Endothelial cell of umbilical vein (primary cell): ENCODE results near the gene CERS5. TPM values are rescaled to one million over a fixed set of nuclear protein-coding genes. Genes with fewer than 3 reads are reported as not detected.

Experiments
- BruUV-seq: library from RNA; stranded (reverse); fragments of 400-500 nt; replicated peaks from 2 replicates; lab custom pipeline; 2021; lab: Mats Ljungman, UMichigan
- CTCF ChIA-PET: fragments of 300-600, 350-600 bp; sonication (Branson Sonifier 250); formaldehyde crosslinking; loops from one replicate; lab custom pipeline; 2021; ENCODE audit warnings: antibody characterized with exemption, inconsistent platforms; lab: Charles Lee
- POLR2A ChIA-PET: fragments of 300-600, 350-600 bp; sonication (Branson Sonifier 250); formaldehyde crosslinking; loops from one replicate; lab custom pipeline; 2021; ENCODE audit warnings: antibody characterized with exemption, inconsistent platforms; lab: Charles Lee
- DNase-seq: peaks from one replicate; pipeline ENCODE4 v3.0.0-alpha.2; 2011; ENCODE audit warnings: low read depth, low spot score
- FAIRE-seq: peaks from 2 replicates; lab custom pipeline; 2011; peaks lifted over from hg19 to GRCh38; lab: Jason Lieb, UNC
- H2AFZ ChIP-seq: 2 replicates; pipeline ENCODE4 v1.6.0; 2012; ENCODE audit warnings: low read depth, low read length, control low read depth, inconsistent platforms
- H3K27ac ChIP-seq: 2 replicates; pipeline ENCODE4 v1.5.1; 2011; ENCODE audit warnings: low read depth, mild to moderate bottlenecking, control low read depth, low read length, moderate library complexity; ENCODE audit not compliant: insufficient read depth
- H3K27me3 ChIP-seq, 2 experiments: 2 replicates each; pipeline versions ENCODE4 v1.6.0 to v1.6.1; 2011; ENCODE audit warnings: low read length in 2 of 2, mixed read lengths in 1 of 2; ENCODE audit not compliant: control insufficient read depth in 2 of 2, insufficient read depth in 2 of 2
- H3K36me3 ChIP-seq, 2 experiments: 2 replicates in 1 of 2; 3 replicates in 1 of 2; pipeline ENCODE4 v1.5.1; 2011; ENCODE audit warnings: low read length in 2 of 2, mild to moderate bottlenecking in 1 of 2, moderate library complexity in 1 of 2; ENCODE audit not compliant: control insufficient read depth in 2 of 2, insufficient read depth in 2 of 2; ENCODE audit errors: extremely low read depth in 1 of 2
- H3K4me1 ChIP-seq: 3 replicates; pipeline ENCODE4 v1.5.1; 2011; ENCODE audit warnings: mild to moderate bottlenecking, low read length; ENCODE audit not compliant: control insufficient read depth, insufficient read depth; ENCODE audit errors: extremely low read depth
- H3K4me2 ChIP-seq: 2 replicates; pipeline ENCODE4 v1.6.1; 2011; ENCODE audit warnings: low read length, control low read depth, mixed read lengths; ENCODE audit not compliant: insufficient read depth
- H3K4me3 ChIP-seq, 3 experiments: fragments of 200-600 bp in 1 of 3; sonication (generic), shearing (Covaris generic) in 1 of 3; replicated peaks in 1 of 3; 2 replicates each; pipeline ENCODE4 v1.5.1; 2011 to 2016; ENCODE audit warnings: control low read depth in 3 of 3, low read length in 3 of 3, mild to moderate bottlenecking in 2 of 3, inconsistent platforms in 1 of 3, low read depth in 1 of 3, moderate library complexity in 1 of 3; ENCODE audit not compliant: insufficient read depth in 1 of 3
- H3K79me2 ChIP-seq: 2 replicates; pipeline ENCODE4 v1.6.0; 2012; ENCODE audit warnings: low read length, inconsistent platforms; ENCODE audit not compliant: control insufficient read depth, insufficient read depth
- H3K9ac ChIP-seq: replicated peaks from 2 replicates; pipeline ENCODE3; 2011; ENCODE audit warnings: low read length, control low read depth; ENCODE audit not compliant: insufficient read depth; ENCODE audit errors: extremely low read depth
- H3K9me1 ChIP-seq: replicated peaks from 3 replicates; pipeline ENCODE4 v1.6.0; 2011; ENCODE audit warnings: mild to moderate bottlenecking, low read length; ENCODE audit not compliant: control insufficient read depth, insufficient read depth; ENCODE audit errors: extremely low read depth
- H3K9me3 ChIP-seq: replicated peaks from 2 replicates; pipeline ENCODE4 v1.5.1; 2012; ENCODE audit warnings: low read length, inconsistent platforms; ENCODE audit not compliant: control insufficient read depth, insufficient read depth
- H4K20me1 ChIP-seq: replicated peaks from 2 replicates; pipeline ENCODE3; 2011; ENCODE audit warnings: mild to moderate bottlenecking, low read length; ENCODE audit not compliant: control insufficient read depth, insufficient read depth; ENCODE audit errors: extremely low read depth
- EZH2 ChIP-seq: IDR thresholded peaks from 2 replicates; pipeline ENCODE4 v1.6.1; 2012; ENCODE audit warnings: borderline replicate concordance, low read depth, mild to moderate bottlenecking, moderate library complexity, low read length, inconsistent platforms; ENCODE audit not compliant: severe bottlenecking
- FOS ChIP-seq: IDR thresholded peaks from 2 replicates; pipeline ENCODE4 v1.6.1; 2011; ENCODE audit warnings: mild to moderate bottlenecking, low read length, moderate library complexity, borderline replicate concordance; ENCODE audit not compliant: insufficient read depth
- JUN ChIP-seq: IDR thresholded peaks from 2 replicates; pipeline ENCODE4 v1.6.1; 2011; ENCODE audit warnings: borderline replicate concordance, low read depth; ENCODE audit not compliant: insufficient read length, insufficient read depth
- MYC ChIP-seq: IDR thresholded peaks from one replicate; pipeline ENCODE4 v1.6.1; 2011; ENCODE audit warnings: mild to moderate bottlenecking, low read depth, low read length
- POLR2A ChIP-seq: IDR thresholded peaks from 2 replicates; pipeline ENCODE4 v1.6.1; 2012; ENCODE audit warnings: low read depth, mild to moderate bottlenecking, control low read depth, low read length
- POLR2AphosphoS5 ChIP-seq: IDR thresholded peaks from 2 replicates; pipeline ENCODE4 v1.6.1; 2012; ENCODE audit warnings: low read depth, mild to moderate bottlenecking, control low read depth, low read length, moderate library complexity; ENCODE audit not compliant: insufficient read depth
- dilution Hi-C: fragments of 300-500 bp; cut with MboI; formaldehyde crosslinking; loops from one replicate; pipeline ENCODE4 v1.15.0; 2019; ENCODE audit warnings: low sequenced_read_pairs; ENCODE audit not compliant: extremely low pct_ligation_motif_present
- intact Hi-C: fragments of 100-400 bp; cut with micrococcal nuclease; formaldehyde crosslinking; loops from one replicate; pipeline ENCODE4 v1.10.0; 2022
- polyA plus RNA-seq, 4 experiments: library from polyadenylated mRNA; depleted of rRNA in 3 of 4; stranded (reverse) in 3 of 4; unstranded in 1 of 4; fragments of >200 nt; gene quantifications; 2 replicates each; pipeline versions ENCODE4 v1.2.1 to v1.2.3, GENCODE V29; 2011 to 2012; ENCODE audit warnings: missing spikeins in 1 of 4
- total RNA-seq: library from RNA; stranded (reverse); gene quantifications from 2 replicates; pipeline ENCODE4 v1.2.3, GENCODE V29; 2021
- TF ChIP-seq, protein P1 (sequence below): IDR thresholded peaks from 2 replicates; pipeline ENCODE4 v1.6.1; 2011; ENCODE audit not compliant: insufficient read depth, insufficient read length
- TF ChIP-seq, protein P2 (sequence below), 2 donors: IDR thresholded peaks; 1 replicate in 1 of 2; 2 replicates in 1 of 2; pipeline ENCODE4 v1.5.1; 2011; ENCODE audit warnings: low read length in 2 of 2, mild to moderate bottlenecking in 2 of 2, moderate library complexity in 2 of 2, control low read depth in 1 of 2, inconsistent platforms in 1 of 2, low read depth in 1 of 2; ENCODE audit not compliant: insufficient read depth in 1 of 2; ENCODE audit errors: extremely low read depth in 1 of 2

CERS5 gene
- total and polyA plus RNA-seq, 2 donors (not counting 3 experiments of a cell fraction or from before 2014, with no cell fraction given) = 60.4 to 108 TPM

DNA sequence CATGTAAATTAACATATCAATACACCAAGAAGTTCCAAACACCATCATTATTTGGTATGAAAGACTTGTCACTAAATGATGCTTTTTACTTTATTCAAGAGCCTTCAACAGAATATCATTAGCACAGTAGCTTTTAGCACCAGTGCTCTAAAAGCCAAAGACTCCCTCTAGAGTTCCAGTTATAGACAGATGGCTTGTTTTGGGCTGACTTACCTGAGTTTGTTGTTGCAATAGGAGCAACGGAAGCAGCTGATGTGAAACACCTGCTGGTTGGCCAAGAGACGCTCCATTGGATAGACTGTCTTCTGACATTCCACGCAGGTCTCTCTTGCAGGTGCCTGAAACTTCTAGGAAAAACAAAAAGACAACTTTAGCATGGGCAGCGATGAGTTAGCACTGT lies 14.5 kb upstream of the CERS5 start:
- Histone ChIP-seq H3K4me1 (peaks cover 18% of the 10 kb centered on the region), H2AFZ (no peak overlapping the region), H3K9me1 (no peaks in the 10 kb centered on the region), H3K4me3 (no peak overlapping the region), H3K9me3 (no peaks in the 10 kb centered on the region), H3K4me2 (no peak overlapping the region), H4K20me1 (no peaks in the 10 kb centered on the region), H3K27me3 (no peaks in the 10 kb centered on the region), H3K27ac (no peak overlapping the region), H3K36me3 (peaks cover 14 to 15% of the 10 kb centered on the region in 2 experiments), H3K9ac (no peak overlapping the region), H3K79me2 (no peaks in the 10 kb centered on the region)
- CTCF ChIA-PET = interaction anchor here (0.8 to 9.2 kb wide), 8 partner anchors 31 to 131 kb away, joined by 3 to 181 read pairs (median 4); partner anchors contain the start of genes LIMA1 and SMARCD1
- TF ChIP-seq FOS = no peak
- no peak for TF ChIP-seq POLR2AphosphoS5
- no peak for TF ChIP-seq POLR2A
- TF ChIP-seq, protein P1, sequence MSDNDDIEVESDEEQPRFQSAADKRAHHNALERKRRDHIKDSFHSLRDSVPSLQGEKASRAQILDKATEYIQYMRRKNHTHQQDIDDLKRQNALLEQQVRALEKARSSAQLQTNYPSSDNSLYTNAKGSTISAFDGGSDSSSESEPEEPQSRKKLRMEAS = no peak
- no peak for TF ChIP-seq JUN
- TF ChIP-seq MYC = no peak
- TF ChIP-seq, protein P2, sequence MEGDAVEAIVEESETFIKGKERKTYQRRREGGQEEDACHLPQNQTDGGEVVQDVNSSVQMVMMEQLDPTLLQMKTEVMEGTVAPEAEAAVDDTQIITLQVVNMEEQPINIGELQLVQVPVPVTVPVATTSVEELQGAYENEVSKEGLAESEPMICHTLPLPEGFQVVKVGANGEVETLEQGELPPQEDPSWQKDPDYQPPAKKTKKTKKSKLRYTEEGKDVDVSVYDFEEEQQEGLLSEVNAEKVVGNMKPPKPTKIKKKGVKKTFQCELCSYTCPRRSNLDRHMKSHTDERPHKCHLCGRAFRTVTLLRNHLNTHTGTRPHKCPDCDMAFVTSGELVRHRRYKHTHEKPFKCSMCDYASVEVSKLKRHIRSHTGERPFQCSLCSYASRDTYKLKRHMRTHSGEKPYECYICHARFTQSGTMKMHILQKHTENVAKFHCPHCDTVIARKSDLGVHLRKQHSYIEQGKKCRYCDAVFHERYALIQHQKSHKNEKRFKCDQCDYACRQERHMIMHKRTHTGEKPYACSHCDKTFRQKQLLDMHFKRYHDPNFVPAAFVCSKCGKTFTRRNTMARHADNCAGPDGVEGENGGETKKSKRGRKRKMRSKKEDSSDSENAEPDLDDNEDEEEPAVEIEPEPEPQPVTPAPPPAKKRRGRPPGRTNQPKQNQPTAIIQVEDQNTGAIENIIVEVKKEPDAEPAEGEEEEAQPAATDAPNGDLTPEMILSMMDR (IDR thresholded peaks at IDR 0.05; ENCODE audit: extremely low read depth in 1 of 2, insufficient read depth in 1 of 2, low read depth in 1 of 2, low read length in 2 of 2) = no peak
- no peak for TF ChIP-seq EZH2
- BruUV-seq = no TSS peak
- dilution Hi-C loops = no loop called here
- POLR2A ChIA-PET = no interaction called here
- FAIRE-seq (no peak), DNase-seq (no peak)
- intact Hi-C loops = loop anchor here (1.0 kb wide), 1 partner anchor 133 kb away; no protein-coding TSS in a partner anchor
